T-cell (primary cell): ENCODE results near the gene MPP3. TPM values are rescaled to one million over a fixed set of nuclear protein-coding genes. Genes with fewer than 3 reads are reported as not detected.

Experiments
- ATAC-seq, 4 experiments: fragments of 200-7000 bp in 3 of 4; fragments of 150-1000 bp in 1 of 4; cut with Tn5 transposase; replicated peaks in 1 of 4; 1 replicate in 3 of 4; 2 replicates in 1 of 4; pipeline ENCODE4 v1.10.0; 2021; ENCODE audit warnings: moderate library complexity in 3 of 4, mild to moderate bottlenecking in 2 of 4, moderate number of reproducible peaks in 1 of 4
- CTCF ChIA-PET, 2 donors: fragments of 300-600 bp; sonication (Branson Sonifier 250); formaldehyde crosslinking; loops; one replicate each; lab custom pipeline; 2022; ENCODE audit warnings: antibody characterized with exemption in 2 of 2; lab: Charles Lee
- POLR2A ChIA-PET, 2 donors: fragments of 300-600 bp; sonication (Branson Sonifier 250); formaldehyde crosslinking; loops; one replicate each; lab custom pipeline; 2022; ENCODE audit warnings: antibody characterized with exemption in 2 of 2; lab: Charles Lee
- DNase-seq, 35 experiments: peaks; one replicate each; pipeline versions ENCODE4 v3.0.0 to v3.0.0-alpha.2; 2013 to 2023
- H3K27ac ChIP-seq: one replicate; pipeline ENCODE4 v1.5.1; 2013; ENCODE audit warnings: low read length
- H3K27me3 ChIP-seq, 2 experiments: replicated peaks in 1 of 2; 1 replicate in 1 of 2; 2 replicates in 1 of 2; pipeline versions ENCODE4 v1.6.1 to v1.7.0; 2013; ENCODE audit warnings: low read length in 1 of 2, mixed read lengths in 1 of 2; ENCODE audit not compliant: control insufficient read depth in 2 of 2, insufficient read depth in 2 of 2; ENCODE audit errors: extremely low read depth in 1 of 2
- H3K36me3 ChIP-seq, 2 donors: 1 replicate in 1 of 2; 2 replicates in 1 of 2; pipeline versions ENCODE4 v1.6.1 to v1.7.0; 2013; ENCODE audit warnings: low read length in 1 of 2; ENCODE audit not compliant: control insufficient read depth in 2 of 2, insufficient read depth in 1 of 2; ENCODE audit errors: extremely low read depth in 1 of 2
- H3K4me1 ChIP-seq, 2 experiments: 1 replicate in 1 of 2; 2 replicates in 1 of 2; pipeline versions ENCODE4 v1.6.1 to v1.7.0; 2013; ENCODE audit warnings: low read length in 2 of 2, mixed read lengths in 1 of 2; ENCODE audit not compliant: insufficient read depth in 2 of 2, control insufficient read depth in 1 of 2; ENCODE audit errors: extremely low read depth in 1 of 2
- H3K4me3 ChIP-seq, 2 donors: 1 replicate in 1 of 2; 2 replicates in 1 of 2; pipeline versions ENCODE4 v1.5.1 to v1.7.0; 2013; ENCODE audit warnings: mild to moderate bottlenecking in 2 of 2, low read length in 1 of 2, moderate library complexity in 1 of 2; ENCODE audit not compliant: control insufficient read depth in 1 of 2; ENCODE audit errors: extremely low read depth in 1 of 2
- H3K9me3 ChIP-seq: 2 replicates; pipeline ENCODE4 v1.7.0; 2013
- H3K27ac Mint-ChIP-seq, 2 donors: one replicate each; pipeline ENCODE4 v1.8.0; 2020 to 2021; ENCODE audit warnings: mild to moderate bottlenecking in 2 of 2, mixed read lengths in 2 of 2
- H3K27me3 Mint-ChIP-seq, 2 donors: one replicate each; pipeline ENCODE4 v1.8.0; 2021 to 2022; ENCODE audit warnings: mixed read lengths in 2 of 2
- H3K36me3 Mint-ChIP-seq: one replicate; pipeline ENCODE4 v1.8.0; 2021; ENCODE audit warnings: mixed read lengths
- H3K4me1 Mint-ChIP-seq, 3 donors: one replicate each; pipeline ENCODE4 v1.8.0; 2020 to 2022; ENCODE audit warnings: mixed read lengths in 3 of 3, mild to moderate bottlenecking in 1 of 3
- H3K4me3 Mint-ChIP-seq, 3 donors: one replicate each; pipeline ENCODE4 v1.8.0; 2020 to 2022; ENCODE audit warnings: mild to moderate bottlenecking in 3 of 3, mixed read lengths in 3 of 3, moderate library complexity in 3 of 3
- H3K9me3 Mint-ChIP-seq, 3 donors: one replicate each; pipeline ENCODE4 v1.8.0; 2020 to 2022; ENCODE audit warnings: mixed read lengths in 3 of 3
- WGBS: methylation state at CpG from one replicate; pipeline ENCODE4 v1.1.5; 2013; ENCODE audit warnings: missing lambda C conversion rate; ENCODE audit not compliant: insufficient coverage; 5-methylcytosine and 5-hydroxymethylcytosine counted together
- total RNA-seq, 35 experiments: library from RNA in 6 of 35; stranded (reverse) in 6 of 35; fragments of 120-200 nt in 1 of 35; gene quantifications; one replicate each; pipeline versions ENCODE4 v1.2.1 to v1.2.4 and lab custom pipeline; 2013 to 2026

MPP3 gene
- total RNA-seq, 5 donors from 2014 or later (not counting 1 experiment from before 2014, with no cell fraction given): 0.32 to 0.60 (median 0.44) TPM; not detected in 1

DNA sequence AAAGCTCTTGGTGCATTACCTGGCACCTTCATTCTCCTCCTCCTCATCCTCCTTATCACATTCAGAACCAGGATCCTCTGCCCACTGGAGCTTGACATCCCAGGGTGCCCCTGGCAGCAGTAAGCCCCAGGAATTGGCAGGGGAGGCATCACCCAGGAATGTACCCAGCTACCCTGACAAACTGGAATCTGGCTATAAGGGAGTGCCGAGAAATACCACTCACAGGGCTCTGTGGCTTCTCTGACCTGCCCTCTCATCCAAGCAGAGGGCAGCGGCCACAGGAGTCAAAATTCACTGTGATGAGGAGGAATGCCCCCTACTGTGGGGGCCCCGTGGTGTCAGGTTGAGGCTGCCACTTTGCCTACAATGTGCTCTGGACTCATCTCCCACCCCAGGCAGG lies 19.6 kb downstream of the MPP3 start:
- DNase-seq (no peak), ATAC-seq (no peak)
- no peak overlapping the region for H3K27ac Mint-ChIP-seq
- no peaks in the 10 kb centered on the region for H3K4me1 ChIP-seq
- POLR2A ChIA-PET: no interaction called here
- H3K27me3 Mint-ChIP-seq: peaks cover 5 to 16% of the 10 kb centered on the region in 2 donors
- H3K4me1 Mint-ChIP-seq: no peaks in the 10 kb centered on the region
- no peak overlapping the region for H3K27ac ChIP-seq
- H3K9me3 Mint-ChIP-seq: no peaks in the 10 kb centered on the region
- H3K36me3 ChIP-seq: no peaks in the 10 kb centered on the region
- H3K36me3 Mint-ChIP-seq: no peaks in the 10 kb centered on the region
- WGBS: no CpG with 5 or more reads among the region's 3 CpGs
- H3K9me3 ChIP-seq: no peaks in the 10 kb centered on the region
- peaks cover 0 to 24% of the 10 kb centered on the region in 2 experiments for H3K27me3 ChIP-seq
- H3K4me3 ChIP-seq: no peak overlapping the region
- CTCF ChIA-PET: no interaction called here
- no peak overlapping the region for H3K4me3 Mint-ChIP-seq

- 80% methylated on average over 9 of the region's 10 CpGs for WGBS
- H3K27ac ChIP-seq: no peak overlapping the region
- no peaks in the 10 kb centered on the region for H3K36me3 ChIP-seq
- no peaks in the 10 kb centered on the region for H3K9me3 ChIP-seq
- Mint-ChIP-seq H3K36me3 (no peaks in the 10 kb centered on the region), H3K27ac (no peak overlapping the region), H3K4me1 (no peaks in the 10 kb centered on the region), H3K9me3 (no peaks in the 10 kb centered on the region), H3K27me3 (peaks cover 8 to 16% of the 10 kb centered on the region in 2 donors), H3K4me3 (no peak overlapping the region)
- peaks cover 0 to 25% of the 10 kb centered on the region in 2 experiments for H3K27me3 ChIP-seq
- ATAC-seq (no peak), DNase-seq (no peak)
- no peaks in the 10 kb centered on the region for H3K4me1 ChIP-seq
- no peak overlapping the region for H3K4me3 ChIP-seq
- CTCF ChIA-PET: no interaction called here
- POLR2A ChIA-PET: no interaction called here
These were observed 20.3 kb downstream of the MPP3 start for GRCh38 chr17:43812396-43813265.

DNA sequence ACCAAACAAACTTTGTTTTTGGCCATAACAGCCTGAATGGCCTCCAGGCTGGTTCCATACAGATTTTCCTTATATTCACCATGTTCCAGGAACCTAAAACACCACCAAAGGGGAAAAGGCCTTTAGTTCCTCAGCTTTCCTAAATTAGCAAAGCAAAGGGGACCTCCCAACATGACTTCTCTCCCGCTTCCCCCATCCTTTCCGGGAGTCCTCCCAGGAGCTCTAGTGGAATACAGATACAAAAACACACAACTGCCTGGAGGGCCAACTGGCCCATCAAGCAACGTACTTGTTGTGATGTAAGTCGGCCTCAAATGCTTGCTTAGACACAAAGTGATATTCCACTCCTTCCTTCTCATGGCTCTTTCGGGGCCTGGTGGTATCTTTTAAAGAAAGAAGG lies 22.1 kb downstream of the MPP3 start:
- WGBS: 81% methylated on average over 2 of the region's 5 CpGs
- Mint-ChIP-seq H3K27me3 (peaks cover 8 to 19% of the 10 kb centered on the region in 2 donors), H3K27ac (no peak overlapping the region), H3K4me3 (no peak overlapping the region), H3K36me3 (no peaks in the 10 kb centered on the region), H3K4me1 (no peaks in the 10 kb centered on the region), H3K9me3 (no peaks in the 10 kb centered on the region)
- CTCF ChIA-PET: no interaction called here
- Histone ChIP-seq H3K27ac (no peak overlapping the region), H3K36me3 (no peaks in the 10 kb centered on the region), H3K4me1 (no peaks in the 10 kb centered on the region), H3K27me3 (peaks cover 0 to 35% of the 10 kb centered on the region in 2 experiments), H3K9me3 (no peaks in the 10 kb centered on the region), H3K4me3 (no peak overlapping the region)
- ATAC-seq (no peak), DNase-seq (no peak)
- POLR2A ChIA-PET: no interaction called here

GRCh38 chr17:43810226-43810715 lies 22.7 kb downstream of the MPP3 start:
- Histone ChIP-seq H3K27ac (no peak overlapping the region), H3K36me3 (no peaks in the 10 kb centered on the region), H3K27me3 (peaks cover 0 to 35% of the 10 kb centered on the region in 2 experiments), H3K4me1 (no peaks in the 10 kb centered on the region), H3K4me3 (no peak overlapping the region), H3K9me3 (no peaks in the 10 kb centered on the region)
- no peaks in the 10 kb centered on the region for H3K9me3 Mint-ChIP-seq
- H3K27ac Mint-ChIP-seq: no peak overlapping the region
- no peak for DNase-seq
- POLR2A ChIA-PET: no interaction called here
- no peaks in the 10 kb centered on the region for H3K4me1 Mint-ChIP-seq
- H3K4me3 Mint-ChIP-seq: no peak overlapping the region
- CTCF ChIA-PET: no interaction called here
- H3K36me3 Mint-ChIP-seq: no peaks in the 10 kb centered on the region
- WGBS: no CpG with 5 or more reads among the region's 4 CpGs
- ATAC-seq: no peak
- peaks cover 11 to 19% of the 10 kb centered on the region in 2 donors for H3K27me3 Mint-ChIP-seq

DNA sequence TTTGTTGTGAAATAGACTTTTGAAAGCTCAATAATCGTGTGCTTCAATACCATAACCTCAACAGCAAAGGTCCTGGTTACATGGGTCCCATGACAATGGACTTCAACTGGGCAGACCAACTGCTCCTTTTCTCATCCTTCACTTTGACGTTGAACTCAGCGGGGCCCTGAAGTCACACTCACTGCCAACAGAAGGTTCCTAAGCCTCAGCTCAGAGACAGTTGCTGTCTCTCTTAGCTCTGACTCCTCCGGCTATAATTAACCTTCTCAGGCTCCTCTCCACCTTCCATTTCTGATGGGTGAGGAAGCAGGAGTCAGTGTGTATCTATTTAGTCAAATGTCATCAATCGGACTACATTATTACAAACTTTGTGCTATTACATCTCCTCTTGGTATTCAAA lies 23.8 kb downstream of the MPP3 start:
- ChIA-PET POLR2A (no interaction called here), CTCF (no interaction called here)
- Mint-ChIP-seq H3K4me1 (no peaks in the 10 kb centered on the region), H3K36me3 (no peaks in the 10 kb centered on the region), H3K27ac (no peak overlapping the region), H3K4me3 (no peak overlapping the region), H3K27me3 (peaks cover 19 to 24% of the 10 kb centered on the region in 2 donors), H3K9me3 (no peaks in the 10 kb centered on the region)
- Histone ChIP-seq H3K9me3 (no peaks in the 10 kb centered on the region), H3K27ac (no peak overlapping the region), H3K4me1 (no peaks in the 10 kb centered on the region), H3K4me3 (no peak overlapping the region), H3K27me3 (peaks cover 0 to 39% of the 10 kb centered on the region in 2 experiments), H3K36me3 (no peaks in the 10 kb centered on the region)
- 71% methylated on average over 3 of the region's 5 CpGs for WGBS
- no peak for DNase-seq
- ATAC-seq: no peak

DNA sequence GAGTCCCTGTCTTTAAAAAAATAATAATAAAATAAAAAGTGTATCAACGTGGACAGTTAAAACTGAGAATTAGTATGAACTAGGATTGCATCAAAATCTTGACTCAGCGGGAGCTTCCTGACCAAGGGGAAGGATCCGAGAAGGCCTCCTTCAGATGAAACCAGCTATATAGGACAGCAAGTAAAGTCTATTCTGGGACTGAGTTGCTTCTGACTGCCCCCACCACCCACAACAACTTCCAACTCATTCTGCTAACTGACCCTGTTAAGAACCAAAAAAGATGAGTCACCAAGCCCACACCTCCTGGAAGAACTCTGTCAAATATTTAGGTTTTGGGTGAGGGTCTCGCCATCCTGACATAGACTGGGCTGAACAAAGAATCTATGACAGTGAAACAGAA lies 24.9 kb downstream of the MPP3 start:
- H3K4me3 Mint-ChIP-seq: no peak overlapping the region
- H3K27ac Mint-ChIP-seq: no peak overlapping the region
- no peaks in the 10 kb centered on the region for H3K9me3 Mint-ChIP-seq
- Histone ChIP-seq H3K9me3 (no peaks in the 10 kb centered on the region), H3K4me3 (no peak overlapping the region), H3K27me3 (peaks cover 0 to 36% of the 10 kb centered on the region in 2 experiments), H3K4me1 (no peaks in the 10 kb centered on the region), H3K36me3 (no peaks in the 10 kb centered on the region), H3K27ac (no peak overlapping the region)
- H3K4me1 Mint-ChIP-seq: no peaks in the 10 kb centered on the region
- no peak for DNase-seq
- CTCF ChIA-PET: no interaction called here
- no peaks in the 10 kb centered on the region for H3K36me3 Mint-ChIP-seq
- WGBS: 67% methylated on average over 1 of the region's 4 CpGs
- POLR2A ChIA-PET: no interaction called here
- H3K27me3 Mint-ChIP-seq: peaks cover 24 to 27% of the 10 kb centered on the region in 2 donors
- ATAC-seq: no peak
